GM18868 (cell line): ENCODE data around the gene CACNA1E.
A peak's percentile ranks its signal among the peaks of the same experiment; 100 is the strongest.

Source experiments
- ATAC-seq: cut with Tn5 transposase; IDR thresholded peaks from one replicate; pipeline ENCODE4 v1.9.1; 2021; ENCODE audit warnings: mild to moderate bottlenecking, moderate library complexity; ENCODE audit not compliant: unreplicated experiment

Gene CACNA1E

DNA sequence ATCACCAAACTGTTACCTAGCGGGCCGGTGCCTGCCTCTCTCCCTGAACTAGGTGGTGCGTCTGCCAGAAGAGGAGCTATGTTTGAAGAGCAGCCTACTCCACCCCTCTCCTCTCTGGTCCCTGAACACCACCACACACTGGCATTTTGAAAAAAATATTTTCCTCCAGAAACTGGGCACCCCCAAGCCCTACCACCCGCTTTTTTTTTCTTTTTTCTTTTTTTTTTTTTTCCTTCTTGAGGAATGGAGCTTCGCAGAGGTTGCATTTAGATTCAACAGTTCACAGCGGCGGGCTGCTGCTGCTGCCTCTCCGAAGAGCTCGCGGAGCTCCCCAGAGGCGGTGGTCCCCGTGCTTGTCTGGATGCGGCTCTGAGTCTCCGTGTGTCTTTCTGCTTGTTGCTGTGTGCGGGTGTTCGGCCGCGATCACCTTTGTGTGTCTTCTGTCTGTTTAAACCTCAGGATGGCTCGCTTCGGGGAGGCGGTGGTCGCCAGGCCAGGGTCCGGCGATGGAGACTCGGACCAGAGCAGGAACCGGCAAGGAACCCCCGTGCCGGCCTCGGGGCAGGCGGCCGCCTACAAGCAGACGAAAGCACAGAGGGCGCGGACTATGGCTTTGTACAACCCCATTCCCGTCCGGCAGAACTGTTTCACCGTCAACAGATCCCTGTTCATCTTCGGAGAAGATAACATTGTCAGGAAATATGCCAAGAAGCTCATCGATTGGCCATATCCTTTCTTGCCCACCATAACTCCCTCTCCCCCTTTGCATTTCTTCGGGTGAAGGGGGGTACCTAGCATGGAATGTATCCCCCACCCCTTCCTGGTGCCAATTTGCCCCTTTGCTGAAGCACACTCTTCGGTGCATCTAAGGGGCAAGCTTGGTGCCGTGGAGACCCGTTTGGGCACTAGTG lies at the start of gene CACNA1E:
CACNA1E (plus strand) TSS at position 233 of the 911 bp plus-strand sequence; CDS start at position 461, 228 bp downstream.
- ATAC-seq, result no peak

DNA sequence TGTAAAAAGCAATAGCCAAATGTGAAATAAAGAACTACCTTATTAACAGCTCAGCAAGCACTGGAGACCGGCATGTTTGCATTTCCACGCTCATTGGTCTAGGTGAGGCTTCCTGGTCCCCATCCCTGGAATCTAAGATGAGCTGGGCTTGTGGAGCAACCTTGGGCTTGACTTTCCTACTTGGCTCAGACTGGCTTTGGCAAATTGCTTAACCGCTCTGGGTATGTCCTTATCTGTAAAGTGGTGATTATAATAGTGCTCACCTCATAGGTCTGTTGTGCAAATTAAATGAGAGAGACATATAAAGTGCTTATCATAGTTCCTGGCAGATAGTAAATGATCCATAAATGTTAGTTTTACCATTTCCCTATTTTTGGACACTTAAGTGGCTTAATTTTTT lies 49.4 kb upstream of the CACNA1E start:
- ATAC-seq, result no peak

DNA sequence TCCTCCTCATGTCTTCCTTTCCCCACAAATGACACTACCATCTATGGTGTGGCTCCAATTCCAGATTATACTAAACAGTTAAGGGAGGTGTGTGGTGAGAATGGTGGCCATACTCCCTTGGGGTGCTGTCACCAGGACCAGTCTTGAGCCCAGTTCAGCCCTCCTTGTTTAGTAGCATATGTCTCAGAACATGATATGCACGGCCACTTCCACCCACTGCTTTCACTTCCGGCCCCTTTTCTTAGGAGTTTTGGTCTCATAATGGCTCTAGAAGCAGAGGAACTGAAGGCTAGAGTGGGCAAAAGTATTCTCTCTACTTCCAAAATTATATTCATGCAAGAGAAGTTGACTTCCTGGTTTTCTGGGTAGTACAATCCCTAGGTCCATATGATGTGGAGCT lies 45.3 kb upstream of the CACNA1E start:
- ATAC-seq, result peak; percentile 65

DNA sequence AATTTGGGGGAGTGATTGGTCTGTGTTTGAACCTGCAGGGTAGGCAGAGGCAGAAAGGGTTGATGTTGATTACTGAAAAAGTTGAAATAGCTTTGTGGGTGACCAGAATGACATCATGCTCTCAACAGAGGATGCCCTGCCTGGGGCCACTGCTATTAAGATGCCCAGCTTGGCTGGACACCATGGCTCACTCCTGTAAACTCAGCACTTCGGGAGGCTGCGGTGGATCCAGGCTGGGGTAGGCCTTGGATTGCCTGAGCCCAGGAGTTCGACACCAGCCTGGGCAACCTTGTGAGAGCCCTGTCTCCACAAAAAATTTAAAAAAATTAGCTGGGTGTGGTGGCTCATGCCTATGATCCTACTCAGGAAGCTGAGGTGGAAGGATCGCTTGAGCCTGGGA lies 42.8 kb upstream of the CACNA1E start:
- ATAC-seq, result no peak

DNA sequence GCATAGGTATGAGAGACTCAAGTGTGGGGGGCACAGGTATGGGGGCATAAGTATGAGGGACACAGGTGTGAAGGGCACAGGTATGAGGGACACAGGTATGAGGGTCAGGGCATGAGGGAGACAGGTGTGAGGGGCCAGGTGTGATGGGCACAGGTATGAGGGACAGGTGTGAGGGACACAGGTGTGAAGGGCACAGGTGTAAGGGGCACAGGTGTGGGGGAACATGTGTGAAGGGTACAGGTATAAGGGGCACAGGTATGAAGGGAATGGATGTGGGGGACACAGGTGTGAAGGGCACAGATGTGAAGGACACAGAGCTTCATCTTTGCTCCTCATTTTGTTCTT lies 41.2 kb upstream of the CACNA1E start:
- ATAC-seq, result no peak

DNA sequence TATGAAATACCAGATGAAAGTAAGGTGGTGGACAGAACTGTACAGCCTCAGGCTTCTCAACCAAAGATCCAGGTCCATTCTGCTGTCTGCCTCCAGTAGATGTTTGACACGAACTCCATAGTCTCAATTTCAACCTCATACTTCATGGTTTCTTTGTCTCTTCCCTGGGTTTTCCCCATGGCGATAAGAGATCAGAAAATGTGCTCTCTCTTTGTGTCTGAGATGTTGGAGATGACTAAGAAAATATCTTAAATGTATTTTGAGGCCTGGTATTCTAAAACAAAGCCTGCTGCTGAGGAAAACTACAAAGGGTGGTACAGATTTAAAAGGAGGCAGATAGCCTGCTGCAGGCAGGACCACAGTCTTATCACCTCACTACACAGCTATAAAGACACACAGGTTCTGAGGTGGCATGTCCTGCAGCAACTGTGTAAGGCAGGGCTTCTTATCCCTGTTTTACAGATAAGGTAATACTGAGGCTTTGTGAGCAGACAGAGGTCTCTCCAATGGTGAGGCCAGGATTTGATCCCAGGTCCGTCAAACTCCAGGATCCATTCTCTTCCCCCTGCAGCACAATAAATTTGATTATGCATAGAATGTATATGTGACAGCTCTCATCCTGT lies 40.0 kb upstream of the CACNA1E start:
- ATAC-seq, result peak; percentile 62

DNA sequence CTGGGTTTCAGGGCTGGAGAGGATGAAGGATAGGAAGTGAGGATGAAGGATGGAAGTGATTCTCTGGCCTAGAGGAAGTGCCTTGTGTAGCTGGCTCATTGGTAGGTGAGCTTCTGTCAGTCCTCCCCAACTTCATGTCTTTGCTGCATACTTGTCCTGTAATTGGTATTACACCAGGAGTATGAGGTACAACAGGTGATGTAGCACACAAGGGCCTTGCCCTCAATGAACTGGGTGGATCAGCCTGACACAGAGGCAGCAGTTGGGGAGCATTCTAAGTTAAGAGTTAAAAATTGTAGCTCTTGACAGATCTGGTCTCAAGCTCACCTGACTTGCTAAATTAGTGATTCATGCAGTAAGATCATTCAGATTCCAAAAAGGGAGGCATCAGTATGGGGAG lies 37.9 kb upstream of the CACNA1E start:
- ATAC-seq, result no peak

DNA sequence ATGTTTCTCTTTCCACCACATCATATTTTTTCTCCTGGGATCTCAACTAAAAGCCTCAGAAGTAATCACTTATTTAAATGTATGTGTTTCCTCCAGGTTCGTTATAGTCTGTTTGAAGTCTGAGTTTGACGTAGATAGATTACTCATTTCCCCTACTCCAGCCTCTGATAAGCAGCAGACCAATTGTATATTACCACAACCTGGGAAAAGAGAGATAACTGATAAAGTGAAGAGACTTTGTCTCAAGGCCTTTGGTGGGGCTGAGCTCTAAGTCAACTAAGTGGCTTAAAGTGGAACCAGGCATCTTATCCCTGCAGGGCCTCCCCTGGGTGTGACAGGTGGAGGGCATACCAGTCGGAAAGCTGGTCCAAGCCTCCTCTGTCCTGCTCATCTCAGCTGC lies 34.9 kb upstream of the CACNA1E start:
- no peak for ATAC-seq

DNA sequence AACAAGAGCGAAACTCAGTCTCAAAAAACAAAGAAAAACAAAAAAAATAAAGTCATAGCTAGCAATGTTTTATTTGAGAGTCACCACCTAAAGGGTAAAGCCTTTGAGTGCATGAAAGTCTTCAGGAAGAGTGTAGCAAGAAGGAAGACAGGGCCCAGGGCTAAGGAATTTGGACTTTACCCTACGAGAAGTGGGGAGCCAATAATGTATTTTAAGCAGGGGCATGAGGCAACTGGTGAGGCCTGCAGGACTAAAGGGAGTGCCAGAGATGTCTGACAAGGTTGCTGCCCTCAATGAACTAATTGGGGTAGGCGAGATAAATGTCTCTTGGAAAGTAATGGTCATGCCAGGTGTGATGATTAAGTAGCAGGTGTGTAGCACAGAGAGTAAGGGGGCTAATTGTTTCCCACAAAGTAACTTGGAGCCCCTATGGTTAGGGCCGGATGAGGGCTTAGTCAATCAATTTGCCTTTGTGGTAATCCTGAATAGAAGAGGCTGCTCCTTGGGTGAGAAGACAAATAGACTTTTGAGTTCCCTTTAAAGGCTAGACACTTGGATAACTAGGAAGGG lies 31.6 kb upstream of the CACNA1E start:
- ATAC-seq, result no peak

DNA sequence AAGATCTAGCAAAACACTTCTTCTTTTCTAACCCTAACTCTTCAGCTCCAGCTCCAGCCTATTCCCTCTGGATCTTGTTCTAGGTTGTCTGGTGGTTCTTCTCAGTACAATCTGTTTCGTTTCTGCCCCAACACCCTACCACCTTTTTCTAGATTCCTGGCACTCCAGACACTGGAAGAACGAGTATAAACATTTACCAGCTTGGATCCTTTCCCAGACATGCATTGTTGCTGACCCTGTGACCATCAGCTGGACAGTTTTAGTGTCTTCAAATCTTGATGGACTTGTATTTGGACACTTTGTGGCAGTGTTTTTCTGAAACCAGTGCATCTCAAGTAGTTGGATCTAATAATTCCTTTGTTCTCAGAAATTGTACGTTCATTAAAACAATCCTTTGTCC lies 30.6 kb upstream of the CACNA1E start:
- no peak for ATAC-seq

DNA sequence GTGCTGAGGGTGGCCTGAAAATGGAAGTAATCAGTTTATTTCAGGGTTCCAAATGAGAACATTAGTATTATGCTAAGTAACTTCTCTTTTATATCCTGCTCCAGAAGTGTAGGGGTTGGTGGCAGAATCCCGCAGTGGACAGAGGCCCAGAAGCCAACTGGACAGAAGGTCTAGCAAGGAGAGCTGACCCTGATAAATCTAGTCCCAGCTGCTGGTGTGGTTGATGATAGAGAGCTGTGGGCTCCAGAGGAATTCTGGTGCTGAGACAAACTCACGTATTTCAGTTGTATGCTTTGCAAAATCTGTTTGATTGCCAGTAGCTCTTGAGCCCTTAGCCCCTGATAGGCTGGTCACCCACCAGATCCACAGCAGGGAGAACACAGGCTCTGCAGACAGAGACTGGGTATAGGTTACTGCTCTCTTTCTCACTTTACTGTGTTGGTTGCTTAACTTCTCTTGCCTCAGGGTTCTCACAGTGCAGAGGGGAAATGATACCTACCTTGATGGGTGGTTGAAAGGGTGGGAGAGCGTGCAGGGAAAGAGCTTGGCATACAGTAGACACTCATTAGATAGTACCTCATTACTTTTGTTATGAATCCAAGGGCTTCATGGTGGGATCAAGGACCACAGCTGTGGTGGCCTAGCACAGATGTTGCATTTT lies 29.6 kb upstream of the CACNA1E start:
- peak; percentile 51 for ATAC-seq

DNA sequence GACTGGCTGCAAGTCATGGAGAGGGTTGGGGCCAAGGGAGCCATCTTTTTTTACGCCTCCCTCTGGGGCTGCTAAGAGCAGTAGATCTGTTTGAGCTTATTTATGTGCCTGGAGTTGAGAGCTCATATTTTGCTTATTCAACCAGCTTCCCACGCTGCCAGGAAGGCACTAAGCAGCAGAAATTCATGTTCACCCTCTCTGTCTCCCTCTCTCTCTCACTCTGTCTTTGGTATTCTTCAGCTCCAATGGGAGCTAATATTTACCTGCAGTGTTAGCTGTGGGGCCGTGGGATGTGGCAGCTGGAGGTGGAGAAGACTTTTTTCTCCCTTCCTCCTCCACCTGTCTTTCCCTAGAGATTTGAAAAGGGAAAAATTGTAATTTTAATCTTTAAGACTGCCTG lies 26.8 kb upstream of the CACNA1E start:
- ATAC-seq, result no peak

DNA sequence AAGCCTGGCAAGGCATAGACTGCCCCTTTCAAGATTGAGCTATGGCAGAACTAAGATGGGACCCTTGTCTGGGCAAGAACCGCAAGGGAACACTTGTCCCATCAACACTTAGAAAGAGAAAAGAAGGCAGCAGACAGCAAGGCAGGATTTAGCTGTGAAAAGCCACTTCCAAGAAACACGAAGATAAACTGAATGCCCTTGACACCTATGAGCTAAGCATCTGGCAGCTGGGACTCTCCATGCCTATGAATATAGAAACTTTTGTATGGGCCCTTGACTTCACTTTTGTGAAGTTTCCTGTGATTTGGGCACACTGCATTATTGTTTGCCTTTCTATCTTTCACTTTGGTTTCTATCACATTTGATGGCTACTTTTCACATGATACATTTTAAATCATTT lies 24.9 kb upstream of the CACNA1E start:
- ATAC-seq, result no peak

DNA sequence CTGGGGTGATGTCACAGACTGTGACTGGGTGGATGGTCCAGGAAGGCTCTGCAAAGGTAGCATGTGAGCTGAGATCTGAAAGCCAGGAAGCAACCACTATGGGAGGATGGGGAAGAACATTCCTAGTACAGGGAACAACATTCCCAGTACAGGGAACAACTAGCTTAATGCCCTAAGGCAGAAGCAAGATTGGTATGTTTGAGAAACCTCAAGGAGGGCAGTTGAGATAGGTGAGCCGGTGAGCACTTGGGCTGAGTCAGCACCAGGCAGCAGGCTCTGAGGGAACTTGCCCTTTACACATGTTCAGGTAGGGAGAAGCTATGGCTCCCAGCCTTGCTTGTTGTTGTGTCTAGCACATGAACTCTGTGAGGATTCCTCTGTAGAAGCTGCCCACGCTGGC lies 24.2 kb upstream of the CACNA1E start:
- ATAC-seq, result no peak

DNA sequence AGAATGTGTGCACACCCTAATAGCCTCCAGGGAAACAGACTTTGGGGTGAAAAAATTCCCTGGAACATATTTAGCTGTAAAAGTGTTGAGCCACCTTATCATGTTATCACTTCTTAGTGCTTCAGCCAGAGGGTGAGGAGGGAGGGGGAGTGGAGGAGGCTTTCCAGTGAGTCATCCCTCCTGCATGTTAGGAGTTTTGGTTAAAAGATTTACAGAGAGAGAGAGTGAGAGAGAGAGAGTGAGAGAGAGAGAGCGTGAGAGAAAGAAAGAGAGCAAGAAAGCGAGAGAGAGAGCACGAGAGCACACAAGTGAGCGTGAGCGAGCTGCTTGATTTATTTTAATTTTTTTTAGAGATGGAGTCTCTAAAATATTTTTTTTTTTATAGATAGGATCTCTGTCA lies 13.5 kb upstream of the CACNA1E start:
- ATAC-seq, result no peak

DNA sequence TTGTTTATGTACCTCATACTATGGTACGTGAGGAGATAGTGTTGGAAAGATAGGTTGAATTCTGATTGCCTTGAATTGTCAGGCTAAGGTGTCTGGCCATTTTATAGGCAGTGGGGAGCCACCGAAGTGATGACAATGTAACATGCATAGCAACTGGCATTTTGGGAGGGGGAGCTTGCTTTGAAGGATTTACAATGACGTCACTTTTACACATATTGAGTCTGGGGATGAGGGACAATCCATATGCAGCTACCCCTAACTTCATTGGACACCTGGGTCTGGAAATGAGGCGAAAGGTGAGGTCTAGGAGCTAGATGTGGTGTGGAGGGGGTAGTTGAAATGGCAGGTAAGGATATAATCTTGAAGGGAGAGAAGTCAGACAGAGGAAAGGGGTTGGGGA lies 7.7 kb upstream of the CACNA1E start:
- no peak for ATAC-seq

DNA sequence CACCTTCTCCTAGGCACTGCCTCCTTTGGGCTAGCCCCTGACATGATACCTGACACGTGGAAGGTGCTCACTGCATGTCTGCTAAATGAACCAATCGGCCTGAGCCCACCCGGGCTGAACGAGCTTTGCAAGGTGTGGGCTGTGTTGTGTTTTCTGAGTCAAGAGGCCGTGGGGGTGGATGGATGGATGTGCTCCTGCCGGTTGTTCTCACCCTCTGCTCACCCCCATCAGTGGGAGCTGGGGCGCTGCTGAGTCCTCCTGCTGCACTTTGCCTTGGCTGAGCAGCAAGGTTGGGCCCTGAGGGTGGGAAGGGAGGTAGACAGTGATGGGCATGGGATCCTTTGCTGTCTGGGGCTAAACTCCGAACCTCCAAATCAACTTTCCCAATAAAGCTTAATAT lies 6.7 kb upstream of the CACNA1E start:
- no peak for ATAC-seq

DNA sequence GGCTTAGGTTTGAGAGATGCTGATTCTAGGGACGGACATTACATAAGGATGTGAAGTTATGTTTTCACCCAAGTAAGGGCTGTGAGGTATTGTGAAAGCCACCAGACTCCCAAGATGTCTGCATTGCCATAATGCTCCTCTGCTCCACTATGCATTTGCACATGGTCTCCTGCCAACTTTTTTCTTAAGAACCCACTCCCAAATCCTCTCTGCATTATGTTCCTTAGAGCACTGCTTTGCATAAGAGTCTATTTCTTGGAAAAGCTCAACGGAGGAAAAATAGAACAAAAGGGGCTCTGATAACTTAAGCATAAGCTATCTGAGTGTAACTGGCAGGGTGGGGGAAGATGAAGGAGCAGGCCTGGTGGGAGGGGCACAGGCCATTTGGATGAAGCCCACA lies 5.0 kb upstream of the CACNA1E start:
- ATAC-seq, result no peak

DNA sequence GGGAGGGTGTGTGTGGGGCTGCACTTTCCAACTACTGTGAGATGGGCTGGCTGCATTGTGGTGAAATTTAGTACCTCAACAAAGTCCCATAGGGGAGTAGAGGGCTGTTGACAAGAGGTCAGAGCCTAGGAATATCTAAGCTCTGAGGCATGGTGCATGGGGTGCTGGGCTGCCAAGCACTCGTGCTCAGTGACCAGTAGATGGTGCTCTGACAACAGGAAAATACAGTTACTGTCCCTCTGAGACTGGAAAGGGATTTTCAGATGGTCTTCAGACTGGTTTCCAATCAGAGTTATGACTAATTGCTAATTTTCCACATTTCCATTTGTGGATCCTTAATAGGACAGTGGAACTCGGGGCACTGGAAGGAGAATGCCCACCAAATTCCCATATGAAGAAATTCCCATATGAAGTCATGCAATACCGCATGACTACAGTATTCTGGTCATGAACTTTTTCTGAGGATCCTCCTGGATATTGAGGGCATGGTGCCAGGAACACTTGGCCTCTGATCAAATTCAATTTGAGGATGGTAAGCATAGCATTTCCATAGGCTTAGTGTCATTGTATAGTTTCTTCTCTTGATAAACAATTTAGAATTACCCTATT lies 4.1 kb upstream of the CACNA1E start:
- ATAC-seq, result peak; percentile 56

DNA sequence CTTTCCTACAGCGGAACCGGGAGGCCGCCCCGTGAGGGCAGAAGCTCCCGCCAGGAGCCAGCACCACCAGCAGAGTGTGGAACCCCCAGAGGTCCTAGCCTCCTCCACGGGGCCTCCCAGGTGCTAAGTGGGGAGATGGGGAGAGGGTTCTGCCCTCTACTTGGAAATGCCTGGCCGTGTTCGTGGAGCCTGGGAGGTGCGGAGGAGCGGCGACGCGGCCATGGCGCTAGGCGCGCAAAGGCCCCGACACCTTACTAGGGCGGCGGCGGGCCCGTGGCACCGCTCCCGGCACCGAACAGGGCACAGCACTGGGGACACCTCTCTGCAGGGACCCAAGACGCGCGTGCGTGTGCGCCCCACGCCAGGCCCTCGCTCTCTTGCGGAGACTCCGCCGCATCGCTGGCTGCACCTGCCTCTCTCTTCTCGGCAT lies 1.3 kb upstream of the CACNA1E start:
- ATAC-seq, result no peak
